Type B pancreatic cell (in vitro differentiated cells): ENCODE results near the gene MRPS9. TPM values are rescaled to one million over a fixed set of nuclear protein-coding genes. Genes with fewer than 3 reads are reported as not detected.

Experiments
- DNase-seq: peaks from one replicate; pipeline ENCODE4 v3.0.0; 2021; ENCODE audit warnings: mixed read lengths; ENCODE audit not compliant: unreplicated experiment; ENCODE audit errors: extremely low spot score
- H3K27ac Mint-ChIP-seq: 2 replicates; pipeline ENCODE4 v1.8.0; 2021; ENCODE audit warnings: mild to moderate bottlenecking, mixed read lengths
- H3K27me3 Mint-ChIP-seq: 2 replicates; pipeline ENCODE4 v1.8.0; 2021; ENCODE audit warnings: mixed read lengths
- H3K36me3 Mint-ChIP-seq: 2 replicates; pipeline ENCODE4 v1.8.0; 2021; ENCODE audit warnings: mixed read lengths
- H3K4me1 Mint-ChIP-seq: one replicate; pipeline ENCODE4 v1.8.0; 2021; ENCODE audit warnings: mixed read lengths; ENCODE audit not compliant: unreplicated experiment
- H3K4me3 Mint-ChIP-seq: 2 replicates; pipeline ENCODE4 v1.8.0; 2021; ENCODE audit warnings: mild to moderate bottlenecking, mixed read lengths
- H3K9me3 Mint-ChIP-seq: 2 replicates; pipeline ENCODE4 v1.8.0; 2021; ENCODE audit warnings: mixed read lengths
- total RNA-seq: library from RNA; stranded (reverse); gene quantifications from 2 replicates; pipeline ENCODE4 v1.2.1, GENCODE V29; 2021; ENCODE audit warnings: low replicate concordance
- TF ChIP-seq, protein P1 (sequence below): fragments of 200-600 bp; sonication (generic); conservative IDR thresholded peaks from 2 replicates; pipeline ENCODE4 v1.5.0; 2021; ENCODE audit warnings: antibody characterized with exemption, mild to moderate bottlenecking

The MRPS9 gene
- total RNA-seq, 1 donor from 2014 or later = 33.6 TPM

DNA sequence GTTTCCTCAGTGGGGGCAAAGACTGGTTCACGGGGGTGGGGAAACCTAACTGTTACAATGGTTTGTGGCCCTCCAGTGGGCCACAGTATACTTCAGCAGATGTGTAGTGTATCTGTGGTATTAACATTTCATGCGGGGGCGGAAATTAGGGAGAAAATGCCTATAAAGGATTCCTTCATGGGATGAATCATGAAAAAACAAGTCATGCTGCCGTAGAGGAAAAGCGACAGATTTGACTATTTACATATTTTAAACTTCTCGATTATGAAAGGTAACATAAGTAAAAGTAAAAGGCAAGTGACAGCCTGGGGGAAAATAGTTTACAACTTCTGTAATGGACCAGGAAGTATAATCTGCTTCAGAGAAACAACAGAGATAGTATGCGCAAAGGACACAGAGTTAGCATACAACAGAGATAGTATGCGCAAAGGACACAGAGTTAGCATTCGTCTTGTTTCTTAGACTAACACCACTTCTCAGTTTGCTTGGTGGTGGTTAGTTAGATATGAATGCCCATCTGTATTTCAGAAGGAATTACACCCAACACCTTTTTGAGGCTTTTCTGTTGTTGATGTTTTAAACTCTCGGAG is 41.1 kb downstream of the MRPS9 start:
- H3K36me3 Mint-ChIP-seq = peaks cover 8% of the 10 kb centered on the region
- peak overlapping the region; percentile 40 for H3K4me3 Mint-ChIP-seq
- no peak for DNase-seq
- no peaks in the 10 kb centered on the region for H3K9me3 Mint-ChIP-seq
- TF ChIP-seq, protein P1, sequence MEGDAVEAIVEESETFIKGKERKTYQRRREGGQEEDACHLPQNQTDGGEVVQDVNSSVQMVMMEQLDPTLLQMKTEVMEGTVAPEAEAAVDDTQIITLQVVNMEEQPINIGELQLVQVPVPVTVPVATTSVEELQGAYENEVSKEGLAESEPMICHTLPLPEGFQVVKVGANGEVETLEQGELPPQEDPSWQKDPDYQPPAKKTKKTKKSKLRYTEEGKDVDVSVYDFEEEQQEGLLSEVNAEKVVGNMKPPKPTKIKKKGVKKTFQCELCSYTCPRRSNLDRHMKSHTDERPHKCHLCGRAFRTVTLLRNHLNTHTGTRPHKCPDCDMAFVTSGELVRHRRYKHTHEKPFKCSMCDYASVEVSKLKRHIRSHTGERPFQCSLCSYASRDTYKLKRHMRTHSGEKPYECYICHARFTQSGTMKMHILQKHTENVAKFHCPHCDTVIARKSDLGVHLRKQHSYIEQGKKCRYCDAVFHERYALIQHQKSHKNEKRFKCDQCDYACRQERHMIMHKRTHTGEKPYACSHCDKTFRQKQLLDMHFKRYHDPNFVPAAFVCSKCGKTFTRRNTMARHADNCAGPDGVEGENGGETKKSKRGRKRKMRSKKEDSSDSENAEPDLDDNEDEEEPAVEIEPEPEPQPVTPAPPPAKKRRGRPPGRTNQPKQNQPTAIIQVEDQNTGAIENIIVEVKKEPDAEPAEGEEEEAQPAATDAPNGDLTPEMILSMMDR = no peak
- H3K27me3 Mint-ChIP-seq = no peaks in the 10 kb centered on the region
- peak overlapping the region; percentile 75 for H3K27ac Mint-ChIP-seq
- peaks cover 33% of the 10 kb centered on the region for H3K4me1 Mint-ChIP-seq

DNA sequence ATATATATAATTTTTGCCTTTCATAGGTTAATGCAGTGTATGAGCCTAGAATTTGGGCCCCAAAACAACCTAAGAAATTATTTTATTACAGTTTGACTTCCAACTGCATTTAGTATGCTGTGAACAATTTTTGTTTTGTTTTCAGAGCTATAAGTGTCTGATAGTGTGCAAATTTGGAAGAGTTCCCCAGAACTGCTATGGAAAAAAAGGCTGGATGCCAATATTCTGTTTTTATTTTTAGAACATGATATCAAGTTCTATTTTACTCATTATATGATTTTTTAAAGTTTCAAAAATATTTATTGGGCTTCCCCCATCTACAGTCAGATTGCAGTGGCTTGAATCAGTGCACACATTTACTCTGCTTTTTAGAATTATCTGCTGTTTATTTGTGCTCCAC is 42.6 kb downstream of the MRPS9 start:
- DNase-seq = no peak
- H3K4me3 Mint-ChIP-seq = peak overlapping the region; percentile 70
- H3K36me3 Mint-ChIP-seq = peaks cover 4% of the 10 kb centered on the region
- H3K9me3 Mint-ChIP-seq = no peaks in the 10 kb centered on the region
- H3K27me3 Mint-ChIP-seq = no peaks in the 10 kb centered on the region
- TF ChIP-seq, protein P1 = no peak
- peaks cover 33% of the 10 kb centered on the region for H3K4me1 Mint-ChIP-seq
- H3K27ac Mint-ChIP-seq = no peak overlapping the region

- peak overlapping the region; percentile 78 for H3K27ac Mint-ChIP-seq
Measured at GRCh38 chr2:105081006-105081601, 43.2 kb downstream of the MRPS9 start.

GRCh38 chr2:105082107-105082506 is 44.2 kb downstream of the MRPS9 start:
- H3K9me3 Mint-ChIP-seq = no peaks in the 10 kb centered on the region
- peak overlapping the region; percentile 78 for H3K27ac Mint-ChIP-seq
- peaks cover 33% of the 10 kb centered on the region for H3K4me1 Mint-ChIP-seq
- no peaks in the 10 kb centered on the region for H3K27me3 Mint-ChIP-seq
- peaks cover 4% of the 10 kb centered on the region for H3K36me3 Mint-ChIP-seq
- peak overlapping the region; percentile 29 for H3K4me3 Mint-ChIP-seq
- DNase-seq = no peak
- TF ChIP-seq, protein P1 = no peak

More at GRCh38 chr2:105081006-105081601, 43.2 kb downstream of the MRPS9 start:
- Mint-ChIP-seq H3K4me3 (peak overlapping the region; percentile 70), H3K27me3 (no peaks in the 10 kb centered on the region), H3K9me3 (no peaks in the 10 kb centered on the region), H3K36me3 (peaks cover 4% of the 10 kb centered on the region), H3K4me1 (peaks cover 33% of the 10 kb centered on the region)
- TF ChIP-seq, protein P1 = peak; percentile 23
- no peak for DNase-seq

- peaks cover 19% of the 10 kb centered on the region for H3K4me1 Mint-ChIP-seq
- H3K9me3 Mint-ChIP-seq = no peaks in the 10 kb centered on the region
- H3K27me3 Mint-ChIP-seq = no peaks in the 10 kb centered on the region
- H3K27ac Mint-ChIP-seq = no peak overlapping the region
- no peak overlapping the region for H3K4me3 Mint-ChIP-seq
- no peak for DNase-seq
- H3K36me3 Mint-ChIP-seq = peaks cover 4% of the 10 kb centered on the region
- TF ChIP-seq, protein P1 = no peak
Measured at GRCh38 chr2:105085525-105085924, 47.7 kb downstream of the MRPS9 start.
